H1 (cell line): ENCODE results near the gene USP12. TPM values are rescaled to one million over a fixed set of nuclear protein-coding genes. Genes with fewer than 3 reads are reported as not detected.

ENCODE experiments used
- CTCF ChIA-PET: fragments of 300-600 bp; sonication (Branson Sonifier 250); formaldehyde crosslinking; loops from one replicate; lab custom pipeline; 2021; ENCODE audit not compliant: partially characterized antibody; lab: Charles Lee
- POLR2A ChIA-PET: fragments of 300-600 bp; sonication (Branson Sonifier 250); formaldehyde crosslinking; loops from one replicate; lab custom pipeline; 2021; ENCODE audit warnings: inconsistent platforms; ENCODE audit not compliant: partially characterized antibody; lab: Charles Lee
- DNase-seq, 2 experiments: peaks; one replicate each; pipeline versions ENCODE4 v3.0.0 to v3.0.0-alpha.2; 2010 to 2022; ENCODE audit warnings: low spot score in 2 of 2, low read depth in 1 of 2, mixed read lengths in 1 of 2
- FAIRE-seq: peaks from 2 replicates; lab custom pipeline; 2011; peaks lifted over from hg19 to GRCh38; lab: Jason Lieb, UNC
- H2AFZ ChIP-seq: 2 replicates; pipeline ENCODE4 v1.8.1; 2012; ENCODE audit warnings: low read length, inconsistent platforms
- H2AK5ac ChIP-seq: 2 replicates; pipeline ENCODE4 v1.6.1; 2013; ENCODE audit warnings: low read depth, low read length
- H2BK120ac ChIP-seq: replicated peaks from 2 replicates; pipeline ENCODE3; 2013; ENCODE audit warnings: low read depth, low read length, inconsistent platforms
- H2BK12ac ChIP-seq: 2 replicates; pipeline ENCODE4 v1.6.1; 2013; ENCODE audit warnings: low read depth, low read length
- H2BK15ac ChIP-seq: 2 replicates; pipeline ENCODE4 v1.6.1; 2013; ENCODE audit warnings: low read length
- H2BK20ac ChIP-seq: 2 replicates; pipeline ENCODE4 v1.6.1; 2013; ENCODE audit warnings: low read length
- H2BK5ac ChIP-seq: 2 replicates; pipeline ENCODE4 v1.6.1; 2013; ENCODE audit warnings: low read depth, low read length
- H3K14ac ChIP-seq: 2 replicates; pipeline ENCODE4 v1.6.1; 2013; ENCODE audit warnings: inconsistent platforms; ENCODE audit not compliant: insufficient read length
- H3K18ac ChIP-seq: 2 replicates; pipeline ENCODE4 v1.6.1; 2013; ENCODE audit warnings: low read length; ENCODE audit errors: extremely low read depth
- H3K23ac ChIP-seq: 2 replicates; pipeline ENCODE4 v1.6.1; 2013; ENCODE audit warnings: inconsistent platforms; ENCODE audit not compliant: insufficient read length
- H3K23me2 ChIP-seq: 2 replicates; pipeline ENCODE4 v1.6.1; 2013; ENCODE audit warnings: low read depth, low read length
- H3K27ac ChIP-seq: 2 replicates; pipeline ENCODE4 v1.6.1; 2011; ENCODE audit warnings: low read depth, low read length, inconsistent platforms
- H3K27me3 ChIP-seq, 4 experiments: replicated peaks in 1 of 4; 1 replicate in 1 of 4; 2 replicates in 3 of 4; pipeline versions ENCODE4 v1.6.1 to v1.8.1; 2011 to 2013; ENCODE audit warnings: low read length in 3 of 4, mild to moderate bottlenecking in 3 of 4, inconsistent platforms in 2 of 4, mixed read lengths in 2 of 4, moderate library complexity in 1 of 4; ENCODE audit not compliant: control insufficient read depth in 3 of 4, insufficient read depth in 3 of 4; ENCODE audit errors: extremely low read depth in 1 of 4
- H3K36me3 ChIP-seq, 4 experiments: 2 replicates each; pipeline versions ENCODE4 v1.6.1 to v1.8.1; 2011 to 2013; ENCODE audit warnings: mild to moderate bottlenecking in 4 of 4, low read length in 3 of 4, moderate library complexity in 2 of 4, control low read depth in 1 of 4, inconsistent platforms in 1 of 4; ENCODE audit not compliant: insufficient read depth in 4 of 4, control insufficient read depth in 2 of 4
- H3K4ac ChIP-seq: replicated peaks from 2 replicates; pipeline ENCODE3; 2013; ENCODE audit warnings: low read length, low read depth, mixed read lengths, inconsistent platforms; ENCODE audit not compliant: insufficient read length
- H3K4me1 ChIP-seq, 4 experiments: replicated peaks in 1 of 4; 1 replicate in 1 of 4; 2 replicates in 3 of 4; pipeline versions ENCODE4 v1.6.1 to v1.8.1; 2011 to 2013; ENCODE audit warnings: low read length in 3 of 4, inconsistent platforms in 2 of 4, mixed read lengths in 1 of 4; ENCODE audit not compliant: insufficient read depth in 4 of 4, control insufficient read depth in 3 of 4
- H3K4me2 ChIP-seq, 2 experiments: 2 replicates each; pipeline versions ENCODE4 v1.6.1 to v1.8.1; 2011 to 2013; ENCODE audit warnings: low read depth in 2 of 2, low read length in 2 of 2, control low read depth in 1 of 2, inconsistent platforms in 1 of 2, mild to moderate bottlenecking in 1 of 2; ENCODE audit not compliant: insufficient read depth in 1 of 2
- H3K4me3 ChIP-seq, 4 experiments: fragments of 200-600, 300-600 bp in 1 of 4; sonication (generic), shearing (Covaris generic), sonication (Bioruptor Twin) in 1 of 4; 2 replicates each; pipeline versions ENCODE4 v1.5.1 to v1.8.1; 2011 to 2016; ENCODE audit warnings: low read length in 4 of 4, low read depth in 3 of 4, control low read depth in 2 of 4, inconsistent platforms in 2 of 4, mild to moderate bottlenecking in 2 of 4, mixed read lengths in 1 of 4, moderate library complexity in 1 of 4; ENCODE audit not compliant: insufficient read depth in 2 of 4; ENCODE audit errors: extremely low read depth in 1 of 4
- H3K56ac ChIP-seq: replicated peaks from 2 replicates; pipeline ENCODE3; 2013; ENCODE audit warnings: low read depth, mild to moderate bottlenecking, mixed read lengths, low read length, inconsistent platforms; ENCODE audit not compliant: insufficient read length
- H3K79me1 ChIP-seq: 2 replicates; pipeline ENCODE4 v1.6.1; 2013; ENCODE audit warnings: low read depth, low read length, control low read depth
- H3K79me2 ChIP-seq, 2 experiments: 2 replicates each; pipeline versions ENCODE4 v1.6.1 to v1.8.1; 2012 to 2013; ENCODE audit warnings: low read length in 2 of 2, mild to moderate bottlenecking in 2 of 2, inconsistent platforms in 1 of 2; ENCODE audit not compliant: insufficient read depth in 2 of 2, control insufficient read depth in 1 of 2
- H3K9ac ChIP-seq, 4 experiments: replicated peaks in 1 of 4; 1 replicate in 1 of 4; 2 replicates in 3 of 4; pipeline versions ENCODE4 v1.6.1 to v1.8.1; 2011 to 2013; ENCODE audit warnings: low read depth in 3 of 4, low read length in 3 of 4, control low read depth in 2 of 4, mild to moderate bottlenecking in 2 of 4, moderate library complexity in 2 of 4, inconsistent platforms in 1 of 4; ENCODE audit errors: extremely low read depth in 1 of 4
- H3K9me3 ChIP-seq, 2 experiments: 2 replicates each; pipeline versions ENCODE4 v1.6.1 to v1.8.1; 2012 to 2013; ENCODE audit warnings: mild to moderate bottlenecking in 2 of 2, moderate library complexity in 2 of 2, control low read depth in 1 of 2, inconsistent platforms in 1 of 2, low read depth in 1 of 2, low read length in 1 of 2, mixed read lengths in 1 of 2; ENCODE audit not compliant: insufficient read depth in 2 of 2
- H4K20me1 ChIP-seq, 2 experiments: replicated peaks in 1 of 2; 2 replicates each; pipeline versions ENCODE3 to v1.8.1; 2011 to 2013; ENCODE audit warnings: inconsistent platforms in 2 of 2, low read length in 2 of 2, mild to moderate bottlenecking in 1 of 2; ENCODE audit not compliant: insufficient read depth in 2 of 2, control insufficient read depth in 1 of 2
- H4K5ac ChIP-seq: 2 replicates; pipeline ENCODE4 v1.6.1; 2013; ENCODE audit warnings: low read length, low read depth, mixed read lengths, inconsistent platforms; ENCODE audit not compliant: insufficient read length
- H4K8ac ChIP-seq: 2 replicates; pipeline ENCODE4 v1.8.0; 2013; ENCODE audit warnings: mild to moderate bottlenecking, moderate library complexity, low read length, inconsistent platforms; ENCODE audit not compliant: insufficient read depth; ENCODE audit errors: extremely low read depth
- H4K91ac ChIP-seq: replicated peaks from 2 replicates; pipeline ENCODE3; 2013; ENCODE audit warnings: low read length, mixed read lengths, inconsistent platforms; ENCODE audit not compliant: insufficient read length
- BACH1 ChIP-seq: IDR thresholded peaks from 2 replicates; pipeline ENCODE4 v1.6.1; 2012; ENCODE audit warnings: low read length, improper control_type of control experiment
- CBX5 ChIP-seq: fragments of 300-800, 300-1000 bp; sonication (generic); IDR thresholded peaks from 2 replicates; pipeline ENCODE4 v1.7.1; 2016; ENCODE audit warnings: antibody characterized with exemption, low read length, low read depth
- CTBP2 ChIP-seq: IDR thresholded peaks from 2 replicates; pipeline ENCODE4 v1.7.0; 2011; ENCODE audit warnings: borderline replicate concordance, mild to moderate bottlenecking, moderate library complexity, mixed read lengths, low read length; ENCODE audit not compliant: insufficient read depth, insufficient read length
- EP300 ChIP-seq, 2 experiments: IDR thresholded peaks; 1 replicate in 1 of 2; 2 replicates in 1 of 2; pipeline ENCODE4 v1.6.1; 2011 to 2012; ENCODE audit warnings: low read depth in 2 of 2, low read length in 2 of 2, mild to moderate bottlenecking in 2 of 2, borderline replicate concordance in 1 of 2, inconsistent platforms in 1 of 2, moderate library complexity in 1 of 2
- EZH2 ChIP-seq: fragments of 200-600 bp; sonication (generic); IDR thresholded peaks from 2 replicates; pipeline ENCODE4 v1.7.1; 2012; ENCODE audit warnings: low read depth, mild to moderate bottlenecking, moderate library complexity, low read length, inconsistent platforms; ENCODE audit not compliant: severe bottlenecking
- POLR2AphosphoS5 ChIP-seq: IDR thresholded peaks from 2 replicates; pipeline ENCODE4 v1.6.1; 2011; ENCODE audit warnings: low read depth, low read length
- SIX5 ChIP-seq: IDR thresholded peaks from 2 replicates; pipeline ENCODE4 v1.6.1; 2011; ENCODE audit warnings: mild to moderate bottlenecking, low read depth, low read length
- polyA plus RNA-seq, 7 experiments: library from polyadenylated mRNA; depleted of rRNA in 3 of 7; stranded (reverse) in 5 of 7; unstranded in 2 of 7; fragments of >200 nt in 5 of 7; fragments of 200-250 nt in 2 of 7; gene quantifications; 1 replicate in 5 of 7; 2 replicates in 1 of 7; 4 replicates in 1 of 7; pipeline versions ENCODE4 v1.2.1 to v1.2.3, GENCODE V29; 2011 to 2013; ENCODE audit warnings: missing spikeins in 2 of 7, mixed read lengths in 2 of 7
- total RNA-seq: library from RNA; stranded (reverse); fragmentation: NEBNext Ultra II Directional; extraction: Animal tissue kit (Norgen Biotek cat#: 25700); gene quantifications from 2 replicates; pipeline ENCODE4 v1.2.1, GENCODE V29; 2021
- TF ChIP-seq, protein P1 (sequence below): IDR thresholded peaks from 2 replicates; pipeline ENCODE4 v1.6.1; 2012; ENCODE audit warnings: low read length, inconsistent platforms
- TF ChIP-seq, protein P2 (sequence below): IDR thresholded peaks from 2 replicates; pipeline ENCODE4 v1.6.1; 2012; ENCODE audit warnings: inconsistent platforms

Gene USP12
- total and polyA plus RNA-seq, 2 of the 8 experiments (the other 6 are each of a cell fraction or from before 2014, with no cell fraction given), result 4.0 to 30.0 TPM

- H2AFZ ChIP-seq, result no peak overlapping the region
- CTCF ChIA-PET, result interaction anchor here (1.2 to 1.5 kb wide), 2 partner anchors 9 to 235 kb away, joined by 4 to 6 read pairs; no protein-coding TSS in a partner anchor
- H3K4ac ChIP-seq, result no peak overlapping the region
- no peak overlapping the region for H3K56ac ChIP-seq
- POLR2A ChIA-PET, result interaction anchor here (1.2 kb wide), 1 partner anchor 131 kb away, joined by 3 read pairs; no protein-coding TSS in a partner anchor
- no peak overlapping the region for H3K14ac ChIP-seq
- H3K23ac ChIP-seq, result no peak overlapping the region
- H2BK5ac ChIP-seq, result no peak overlapping the region
- no peak for DNase-seq
- H3K79me2 ChIP-seq, result peaks cover 16 to 95% of the 10 kb centered on the region in 2 experiments
- H3K27ac ChIP-seq, result no peak overlapping the region
- no peak overlapping the region for H4K8ac ChIP-seq
- no peaks in the 10 kb centered on the region for H3K23me2 ChIP-seq
- H3K4me3 ChIP-seq, result no peak overlapping the region
- H3K27me3 ChIP-seq, result no peaks in the 10 kb centered on the region
- FAIRE-seq, result no peak
- H2BK15ac ChIP-seq, result no peak overlapping the region
- no peaks in the 10 kb centered on the region for H4K20me1 ChIP-seq
- peaks cover 3% of the 10 kb centered on the region for H3K79me1 ChIP-seq
- H3K36me3 ChIP-seq, result peaks cover 0 to 12% (median 6%) of the 10 kb centered on the region in 4 experiments; a peak in 4 of 8 replicates
- no peak overlapping the region for H2BK120ac ChIP-seq
- peaks cover 0 to 5% (median 3%) of the 10 kb centered on the region in 4 experiments; a peak in 4 of 7 replicates for H3K4me1 ChIP-seq
- no peak overlapping the region for H2AK5ac ChIP-seq
- peaks cover 18 to 24% of the 10 kb centered on the region in 2 experiments for H3K9me3 ChIP-seq
- H2BK20ac ChIP-seq, result no peak overlapping the region
- H3K4me2 ChIP-seq, result no peak overlapping the region
- H2BK12ac ChIP-seq, result no peak overlapping the region
- no peak overlapping the region for H4K5ac ChIP-seq
- H4K91ac ChIP-seq, result no peak overlapping the region
- H3K18ac ChIP-seq, result no peak overlapping the region
- H3K9ac ChIP-seq, result no peak overlapping the region
- TF ChIP-seq BACH1 (no peak), CTBP2 (no peak), EP300 (IDR thresholded peaks at IDR 0.05; ENCODE audit: borderline replicate concordance in 1 of 2, low read depth in 2 of 2, low read length in 2 of 2) (no peak), POLR2AphosphoS5 (no peak), EZH2 (no peak), CBX5 (no peak), SIX5 (no peak)
- TF ChIP-seq, protein P1, sequence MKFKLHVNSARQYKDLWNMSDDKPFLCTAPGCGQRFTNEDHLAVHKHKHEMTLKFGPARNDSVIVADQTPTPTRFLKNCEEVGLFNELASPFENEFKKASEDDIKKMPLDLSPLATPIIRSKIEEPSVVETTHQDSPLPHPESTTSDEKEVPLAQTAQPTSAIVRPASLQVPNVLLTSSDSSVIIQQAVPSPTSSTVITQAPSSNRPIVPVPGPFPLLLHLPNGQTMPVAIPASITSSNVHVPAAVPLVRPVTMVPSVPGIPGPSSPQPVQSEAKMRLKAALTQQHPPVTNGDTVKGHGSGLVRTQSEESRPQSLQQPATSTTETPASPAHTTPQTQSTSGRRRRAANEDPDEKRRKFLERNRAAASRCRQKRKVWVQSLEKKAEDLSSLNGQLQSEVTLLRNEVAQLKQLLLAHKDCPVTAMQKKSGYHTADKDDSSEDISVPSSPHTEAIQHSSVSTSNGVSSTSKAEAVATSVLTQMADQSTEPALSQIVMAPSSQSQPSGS, result no peak
- TF ChIP-seq, protein P2, sequence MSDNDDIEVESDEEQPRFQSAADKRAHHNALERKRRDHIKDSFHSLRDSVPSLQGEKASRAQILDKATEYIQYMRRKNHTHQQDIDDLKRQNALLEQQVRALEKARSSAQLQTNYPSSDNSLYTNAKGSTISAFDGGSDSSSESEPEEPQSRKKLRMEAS, result no peak
Measured at GRCh38 chr13:27126859-27127258, 44.8 kb downstream of the USP12 start.
